ENCODE results near the gene AXIN2.
"Not testable (repeated sequence)": the region's sequence is repeated elsewhere in the genome, so short reads cannot be mapped to it uniquely, and the experiment has no call there.

Gene AXIN2

DNA sequence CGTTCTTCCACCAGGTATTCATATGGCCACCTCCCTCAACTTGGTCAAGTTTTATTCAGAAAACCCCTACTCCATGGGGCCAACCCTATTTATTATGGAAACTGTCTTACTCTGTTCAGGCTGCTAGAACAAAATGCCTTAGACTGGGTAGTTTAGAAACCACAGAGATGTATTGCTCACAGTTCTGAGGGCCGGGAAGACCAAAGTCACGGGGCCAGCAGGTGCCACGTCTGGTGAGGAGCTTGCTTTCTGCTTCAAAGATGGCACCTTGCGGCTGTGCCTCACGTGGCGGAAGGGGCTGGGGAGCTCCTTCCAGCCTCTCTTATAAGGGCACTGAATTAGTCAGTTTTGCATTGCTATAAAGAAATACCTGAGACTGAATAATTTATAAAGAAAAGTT lies 74.3 kb downstream of the AXIN2 start:
- Histone ChIP-seq H3K9ac (no peak overlapping the region), H4K20me1 (ENCODE audit: insufficient read depth) (no peaks in the 10 kb centered on the region), H3K36me3 (ENCODE audit: insufficient read depth) (no peaks in the 10 kb centered on the region), H3K4me3 (IDR thresholded peaks at IDR 0.05; ENCODE audit: insufficient read depth, low read depth, low read length) (no peak overlapping the region), H3K79me2 (ENCODE audit: insufficient read depth, low read depth) (no peaks in the 10 kb centered on the region), H2AFZ (ENCODE audit: low read depth) (no peak overlapping the region), H3K27ac (no peak overlapping the region), H3K27me3 (ENCODE audit: insufficient read depth, low read depth) (no peaks in the 10 kb centered on the region), H3K4me2 (no peak overlapping the region), H3K4me1 (ENCODE audit: low read depth, poor library complexity, severe bottlenecking) (no peaks in the 10 kb centered on the region)
- TF ChIP-seq, protein P1, sequence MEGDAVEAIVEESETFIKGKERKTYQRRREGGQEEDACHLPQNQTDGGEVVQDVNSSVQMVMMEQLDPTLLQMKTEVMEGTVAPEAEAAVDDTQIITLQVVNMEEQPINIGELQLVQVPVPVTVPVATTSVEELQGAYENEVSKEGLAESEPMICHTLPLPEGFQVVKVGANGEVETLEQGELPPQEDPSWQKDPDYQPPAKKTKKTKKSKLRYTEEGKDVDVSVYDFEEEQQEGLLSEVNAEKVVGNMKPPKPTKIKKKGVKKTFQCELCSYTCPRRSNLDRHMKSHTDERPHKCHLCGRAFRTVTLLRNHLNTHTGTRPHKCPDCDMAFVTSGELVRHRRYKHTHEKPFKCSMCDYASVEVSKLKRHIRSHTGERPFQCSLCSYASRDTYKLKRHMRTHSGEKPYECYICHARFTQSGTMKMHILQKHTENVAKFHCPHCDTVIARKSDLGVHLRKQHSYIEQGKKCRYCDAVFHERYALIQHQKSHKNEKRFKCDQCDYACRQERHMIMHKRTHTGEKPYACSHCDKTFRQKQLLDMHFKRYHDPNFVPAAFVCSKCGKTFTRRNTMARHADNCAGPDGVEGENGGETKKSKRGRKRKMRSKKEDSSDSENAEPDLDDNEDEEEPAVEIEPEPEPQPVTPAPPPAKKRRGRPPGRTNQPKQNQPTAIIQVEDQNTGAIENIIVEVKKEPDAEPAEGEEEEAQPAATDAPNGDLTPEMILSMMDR (conservative IDR thresholded peaks at IDR 0.05; ENCODE audit: low read depth, low read length) = no peak

DNA sequence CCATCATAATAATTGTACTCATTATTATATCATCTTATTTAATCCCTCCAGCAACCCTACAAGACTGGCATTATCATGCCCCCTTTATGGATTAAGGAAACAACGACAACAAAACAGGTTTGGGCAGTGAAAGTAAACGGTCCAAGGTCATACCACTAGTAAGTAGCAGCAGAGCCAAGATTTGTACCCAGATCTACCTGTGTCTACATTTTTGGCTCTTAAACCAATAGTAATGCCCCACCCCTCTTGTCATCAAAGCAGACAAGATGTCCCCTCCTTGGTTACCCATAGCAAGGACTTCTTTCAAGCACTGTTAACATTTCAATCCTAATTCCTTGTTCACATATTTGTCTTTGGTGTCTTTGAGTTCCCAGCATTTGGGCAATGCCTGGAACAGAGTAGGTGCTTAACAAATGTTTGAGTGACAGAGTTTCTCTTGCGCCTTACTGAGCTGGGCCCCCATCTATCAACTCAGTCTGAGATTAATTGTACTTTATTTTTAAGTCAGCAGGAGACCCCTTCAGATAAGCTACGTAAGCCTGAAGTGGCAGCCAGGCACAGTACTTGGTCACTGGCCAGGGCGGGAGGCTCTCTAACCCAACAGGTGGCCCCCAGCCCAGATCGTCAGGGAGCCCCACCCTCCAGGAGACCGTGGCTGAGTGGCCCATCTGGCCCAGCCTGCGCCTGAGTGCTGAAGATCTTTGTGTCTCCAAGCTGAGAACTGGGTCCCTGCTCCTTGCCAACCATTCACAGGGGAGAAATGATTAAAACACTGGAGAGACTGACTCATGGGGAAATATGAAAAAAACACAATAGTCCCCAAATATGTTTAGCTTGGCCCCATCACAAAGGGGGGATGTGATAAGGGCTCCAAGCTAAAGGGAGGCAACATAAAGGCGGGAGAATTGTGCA lies 75.8 kb downstream of the AXIN2 start:
- Histone ChIP-seq H2AFZ (ENCODE audit: low read depth) (no peak overlapping the region), H3K79me2 (ENCODE audit: insufficient read depth, low read depth) (no peaks in the 10 kb centered on the region), H3K4me2 (no peak overlapping the region), H3K27me3 (ENCODE audit: insufficient read depth, low read depth) (no peaks in the 10 kb centered on the region), H3K4me1 (ENCODE audit: low read depth, poor library complexity, severe bottlenecking) (no peaks in the 10 kb centered on the region), H3K9ac (no peak overlapping the region), H4K20me1 (ENCODE audit: insufficient read depth) (no peaks in the 10 kb centered on the region), H3K4me3 (IDR thresholded peaks at IDR 0.05; ENCODE audit: insufficient read depth, low read depth, low read length) (no peak overlapping the region), H3K27ac (no peak overlapping the region), H3K36me3 (ENCODE audit: insufficient read depth) (no peaks in the 10 kb centered on the region)
- TF ChIP-seq, protein P1 (conservative IDR thresholded peaks at IDR 0.05; ENCODE audit: low read depth, low read length) = no peak

DNA sequence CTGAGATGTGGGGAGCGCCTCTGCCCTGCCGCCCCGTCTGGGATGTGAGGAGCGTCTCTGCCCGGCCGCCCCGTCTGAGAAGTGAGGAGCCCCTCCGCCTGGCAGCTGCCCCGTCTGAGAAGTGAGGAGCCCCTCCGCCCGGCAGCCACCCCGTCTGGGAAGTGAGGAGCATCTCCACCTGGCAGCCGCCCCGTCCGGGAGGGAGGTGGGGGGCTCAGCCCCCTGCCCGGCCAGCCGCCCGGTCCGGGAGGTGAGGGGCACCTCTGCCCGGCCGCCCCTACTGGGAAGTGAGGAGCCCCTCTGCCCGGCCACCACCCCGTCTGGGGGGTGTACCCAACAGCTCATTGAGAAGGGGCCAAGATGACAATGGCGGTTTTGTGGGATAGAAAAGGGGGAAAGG lies 77.0 kb downstream of the AXIN2 start:
- not testable (repeated sequence) for H4K20me1 ChIP-seq (ENCODE audit: insufficient read depth); H3K4me3 ChIP-seq (IDR thresholded peaks at IDR 0.05; ENCODE audit: insufficient read depth, low read depth, low read length); H3K36me3 ChIP-seq (ENCODE audit: insufficient read depth); H3K4me2 ChIP-seq; H3K27me3 ChIP-seq (ENCODE audit: insufficient read depth, low read depth); H3K4me1 ChIP-seq (ENCODE audit: low read depth, poor library complexity, severe bottlenecking); H3K27ac ChIP-seq; H2AFZ ChIP-seq (ENCODE audit: low read depth); H3K79me2 ChIP-seq (ENCODE audit: insufficient read depth, low read depth); H3K9ac ChIP-seq

DNA sequence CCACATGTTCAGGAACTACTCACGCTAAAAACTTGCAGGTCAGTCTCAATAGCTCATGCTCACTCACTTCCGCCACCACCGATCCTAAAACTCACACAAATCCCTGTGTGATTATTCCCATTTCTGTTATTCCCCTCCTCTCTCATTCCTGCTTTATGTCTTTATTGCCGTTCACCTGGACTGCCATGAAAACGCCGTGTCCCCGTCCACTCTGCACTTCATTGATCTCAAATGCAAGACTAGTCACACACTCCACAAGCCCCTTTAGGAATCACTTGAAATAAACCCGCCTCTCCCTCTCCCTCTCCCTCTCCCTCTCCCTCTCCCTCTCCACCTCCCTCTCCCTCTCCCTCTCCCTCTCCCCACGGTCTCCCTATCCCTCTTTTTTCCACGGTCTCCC lies 78.0 kb downstream of the AXIN2 start:
- H3K4me3 ChIP-seq (IDR thresholded peaks at IDR 0.05; ENCODE audit: insufficient read depth, low read depth, low read length) = no peak overlapping the region
- H3K36me3 ChIP-seq (ENCODE audit: insufficient read depth) = no peaks in the 10 kb centered on the region
- H3K27ac ChIP-seq = no peak overlapping the region
- H4K20me1 ChIP-seq (ENCODE audit: insufficient read depth) = no peaks in the 10 kb centered on the region
- no peaks in the 10 kb centered on the region for H3K4me1 ChIP-seq (ENCODE audit: low read depth, poor library complexity, severe bottlenecking)
- H3K27me3 ChIP-seq (ENCODE audit: insufficient read depth, low read depth) = no peaks in the 10 kb centered on the region
- H3K9ac ChIP-seq = no peak overlapping the region
- H2AFZ ChIP-seq (ENCODE audit: low read depth) = no peak overlapping the region
- no peak overlapping the region for H3K4me2 ChIP-seq
- H3K79me2 ChIP-seq (ENCODE audit: insufficient read depth, low read depth) = no peaks in the 10 kb centered on the region
- TF ChIP-seq, protein P1 (conservative IDR thresholded peaks at IDR 0.05; ENCODE audit: low read depth, low read length) = no peak

DNA sequence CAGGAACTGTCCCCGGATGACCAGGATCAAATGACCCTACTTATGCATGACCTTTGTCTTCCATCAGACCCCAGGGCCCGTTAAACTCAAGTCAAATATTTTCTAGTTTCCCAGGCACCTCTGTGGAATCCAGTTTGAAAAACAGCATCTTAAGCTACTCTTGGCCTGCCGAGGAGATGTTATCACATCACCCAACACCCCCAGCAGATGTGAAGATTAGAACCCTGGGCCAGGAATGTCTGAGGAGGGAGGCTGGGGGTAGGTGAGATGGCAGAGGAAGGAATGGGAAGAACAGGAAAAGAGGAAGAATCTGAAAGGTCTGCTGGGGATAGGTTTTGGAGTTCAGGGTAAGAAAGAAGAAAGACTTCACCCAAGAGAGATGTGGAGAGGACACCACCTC lies 79.2 kb downstream of the AXIN2 start:
- H2AFZ ChIP-seq (ENCODE audit: low read depth) = no peak overlapping the region
- no peaks in the 10 kb centered on the region for H4K20me1 ChIP-seq (ENCODE audit: insufficient read depth)
- TF ChIP-seq, protein P1 (conservative IDR thresholded peaks at IDR 0.05; ENCODE audit: low read depth, low read length) = no peak

More for the DNA sequence above, 79.2 kb downstream of the AXIN2 start:
- Histone ChIP-seq H3K4me2 (no peak overlapping the region), H3K4me1 (ENCODE audit: low read depth, poor library complexity, severe bottlenecking) (no peaks in the 10 kb centered on the region), H3K79me2 (ENCODE audit: insufficient read depth, low read depth) (no peaks in the 10 kb centered on the region), H3K9ac (no peak overlapping the region), H3K27me3 (ENCODE audit: insufficient read depth, low read depth) (no peaks in the 10 kb centered on the region), H3K4me3 (IDR thresholded peaks at IDR 0.05; ENCODE audit: insufficient read depth, low read depth, low read length) (no peak overlapping the region), H3K27ac (no peak overlapping the region), H3K36me3 (ENCODE audit: insufficient read depth) (no peaks in the 10 kb centered on the region)
